GM19397 (cell line): ENCODE results near the gene EHD2.
"Not testable (repeated sequence)": the region's sequence is repeated elsewhere in the genome, so short reads cannot be mapped to it uniquely, and the experiment has no call there.

Experiments used
- ATAC-seq: cut with Tn5 transposase; IDR thresholded peaks from one replicate; pipeline ENCODE4 v1.9.1; 2021; ENCODE audit warnings: mild to moderate bottlenecking, moderate library complexity; ENCODE audit not compliant: unreplicated experiment

The EHD2 gene

DNA sequence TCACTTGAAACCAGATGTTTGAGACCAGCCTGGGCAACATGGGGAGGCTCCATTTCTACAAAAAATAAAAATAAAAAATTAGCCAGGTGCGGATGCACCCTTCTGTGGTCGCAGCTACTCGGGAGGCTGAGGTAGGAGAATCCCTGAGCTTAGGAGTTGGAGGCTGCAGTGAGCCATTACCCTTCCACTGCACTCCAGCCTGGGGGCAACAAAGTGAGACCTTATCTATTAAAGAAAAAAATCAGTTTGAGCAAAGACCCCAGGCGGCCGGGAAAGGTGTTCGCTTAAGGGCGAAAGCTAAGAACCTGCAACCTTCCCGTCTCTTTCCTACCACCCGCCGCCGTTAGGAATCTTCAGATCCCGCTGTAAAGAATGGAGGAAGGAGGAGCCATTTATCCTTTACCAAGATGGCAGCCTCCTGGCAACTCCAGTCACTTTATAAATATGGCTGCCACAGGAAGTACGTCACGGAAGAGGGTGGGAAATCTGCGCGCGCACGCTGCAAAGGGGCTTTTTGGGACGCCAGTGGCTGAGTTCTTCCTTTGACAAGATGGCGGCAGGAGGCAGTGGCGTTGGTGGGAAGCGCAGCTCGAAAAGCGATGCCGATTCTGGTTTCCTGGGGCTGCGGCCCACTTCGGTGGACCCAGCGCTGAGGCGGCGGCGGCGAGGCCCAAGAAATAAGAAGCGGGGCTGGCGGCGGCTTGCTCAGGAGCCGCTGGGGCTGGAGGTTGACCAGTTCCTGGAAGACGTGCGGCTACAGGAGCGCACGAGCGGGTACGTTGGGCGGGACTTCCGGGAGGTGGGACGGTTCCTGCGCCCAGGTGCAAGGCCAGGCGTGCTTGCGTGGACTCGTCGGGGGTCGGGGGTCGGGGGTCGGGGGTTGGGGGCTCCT, 32.0 kb downstream of the EHD2 start, which contains the start of gene NOP53:
Gene NOP53 (plus strand): TSS at position 537 of the 892 bp plus-strand sequence. CDS start 14 bp downstream, at position 551.
- peak; percentile 69 for ATAC-seq

- ATAC-seq: not testable (repeated sequence)
Observed at GRCh38 chr19:47746129-47746528, 32.9 kb downstream of the EHD2 start.

DNA sequence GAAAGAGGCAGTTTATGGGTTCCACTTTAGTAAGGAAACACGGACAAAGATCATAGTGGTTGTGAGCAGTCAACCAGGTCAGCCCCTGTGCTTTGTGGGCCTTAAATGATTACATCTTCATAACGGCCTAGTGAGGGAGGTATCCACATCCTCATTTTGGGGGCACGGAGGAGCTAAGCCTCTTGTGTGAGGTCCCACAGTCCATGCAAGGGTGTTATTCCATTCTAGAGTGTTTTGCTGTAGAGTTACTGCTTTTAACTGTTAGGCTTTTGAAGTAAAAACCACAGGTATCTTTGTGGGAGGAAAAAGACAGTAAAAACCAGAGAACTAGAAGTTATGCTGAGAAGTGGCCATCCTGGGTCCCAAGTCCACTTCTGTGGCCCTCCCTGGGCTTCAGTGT, 36.1 kb downstream of the EHD2 start:
- no peak for ATAC-seq

DNA sequence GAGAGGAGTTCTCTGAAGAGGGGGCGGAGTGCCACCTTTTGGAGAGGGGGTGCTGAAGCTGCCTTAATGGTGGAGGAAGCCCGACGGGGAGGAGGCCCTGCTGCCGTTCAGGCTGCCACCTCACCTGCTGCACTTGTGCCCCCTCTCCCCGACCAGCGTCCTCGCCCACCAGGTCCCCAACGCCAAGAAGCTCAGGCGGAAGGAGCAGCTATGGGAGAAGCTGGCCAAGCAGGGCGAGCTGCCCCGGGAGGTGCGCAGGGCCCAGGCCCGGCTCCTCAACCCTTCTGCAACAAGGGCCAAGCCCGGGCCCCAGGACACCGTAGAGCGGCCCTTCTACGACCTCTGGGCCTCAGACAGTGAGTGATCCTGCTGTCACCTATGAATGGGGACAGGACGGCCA, 37.5 kb downstream of the EHD2 start:
- ATAC-seq: no peak

GRCh38 chr19:47752440-47753211, 39.4 kb downstream of the EHD2 start:
- no peak for ATAC-seq

DNA sequence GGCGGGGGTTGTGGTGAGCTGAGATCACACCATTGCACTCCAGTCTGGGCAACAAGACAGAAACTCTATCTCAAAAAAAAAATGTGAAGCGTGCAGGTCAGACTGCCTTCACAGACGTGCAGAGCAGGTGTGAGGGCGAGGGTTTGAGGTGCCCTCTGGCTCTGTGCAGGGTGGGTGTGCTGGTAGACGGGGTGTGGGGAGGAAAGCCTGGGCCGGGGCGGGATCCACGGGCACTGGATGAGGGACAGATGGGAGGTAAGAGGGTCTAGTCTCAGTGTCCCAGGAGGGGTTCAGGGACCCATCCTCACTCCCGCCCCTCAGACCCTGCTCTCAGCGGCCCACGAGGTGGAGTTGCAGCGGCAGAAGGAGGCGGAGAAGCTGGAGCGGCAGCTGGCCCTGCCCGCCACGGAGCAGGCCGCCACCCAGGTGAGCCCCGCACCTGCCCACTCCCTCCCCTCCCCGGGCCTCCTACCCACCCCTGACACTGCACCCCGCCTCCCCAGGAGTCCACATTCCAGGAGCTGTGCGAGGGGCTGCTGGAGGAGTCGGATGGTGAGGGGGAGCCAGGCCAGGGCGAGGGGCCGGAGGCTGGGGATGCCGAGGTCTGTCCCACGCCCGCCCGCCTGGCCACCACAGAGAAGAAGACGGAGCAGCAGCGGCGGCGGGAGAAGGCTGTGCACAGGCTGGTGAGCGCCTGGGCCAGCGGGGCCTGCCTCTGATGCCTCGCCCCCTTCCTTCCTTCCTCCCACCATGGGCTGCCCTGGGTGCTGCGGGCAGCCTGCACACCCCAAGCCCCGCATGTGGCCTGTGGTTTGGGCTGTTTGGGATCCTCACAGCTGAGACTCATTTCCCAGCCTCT, 41.2 kb downstream of the EHD2 start:
- ATAC-seq: no peak

DNA sequence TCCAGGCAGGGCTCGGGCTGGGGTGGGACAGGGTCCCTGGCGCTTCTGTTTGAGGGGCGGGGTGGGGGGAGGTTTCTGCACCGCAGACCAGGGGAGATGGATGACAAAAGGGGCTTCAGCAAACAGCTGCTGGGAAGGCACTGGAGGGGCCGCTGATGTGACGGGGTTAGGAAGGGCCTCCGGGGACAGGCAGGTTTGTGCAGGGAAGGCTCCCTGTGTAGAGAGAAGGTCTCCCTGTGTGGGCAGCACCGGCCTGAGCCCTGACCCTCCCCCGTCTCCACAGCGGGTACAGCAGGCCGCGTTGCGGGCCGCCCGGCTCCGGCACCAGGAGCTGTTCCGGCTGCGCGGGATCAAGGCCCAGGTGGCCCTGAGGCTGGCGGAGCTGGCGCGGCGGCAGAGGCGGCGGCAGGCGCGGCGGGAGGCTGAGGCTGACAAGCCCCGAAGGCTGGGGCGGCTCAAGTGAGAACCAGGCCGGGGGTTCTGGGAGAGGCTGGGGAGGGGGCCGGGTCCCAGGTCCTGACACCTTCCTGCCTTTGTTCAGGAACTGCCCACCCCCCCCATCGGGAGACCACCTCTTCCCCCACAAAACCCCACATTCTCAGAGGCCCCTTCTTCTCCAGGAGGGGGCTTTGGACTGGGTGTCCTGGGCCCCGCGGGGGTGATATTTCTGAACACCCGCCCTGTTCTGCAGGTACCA, 42.0 kb downstream of the EHD2 start:
- no peak for ATAC-seq

- no peak for ATAC-seq
Observed at GRCh38 chr19:47755762-47756626, 42.8 kb downstream of the EHD2 start.

DNA sequence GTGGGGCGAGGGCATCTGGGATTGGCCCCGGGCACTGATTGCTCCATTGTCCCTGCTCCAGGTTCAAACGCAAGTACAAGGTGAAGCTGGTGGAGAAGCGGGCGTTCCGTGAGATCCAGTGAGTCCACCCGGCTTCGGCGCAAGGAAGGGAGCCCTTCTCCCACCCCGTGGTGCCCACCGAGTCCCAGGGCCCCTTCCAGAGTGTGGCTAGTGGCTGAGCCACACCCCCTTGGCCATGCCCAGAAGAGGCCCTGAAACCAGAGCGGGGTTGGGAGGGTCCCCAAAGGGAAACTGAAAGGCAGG, 43.4 kb downstream of the EHD2 start:
- ATAC-seq: no peak

DNA sequence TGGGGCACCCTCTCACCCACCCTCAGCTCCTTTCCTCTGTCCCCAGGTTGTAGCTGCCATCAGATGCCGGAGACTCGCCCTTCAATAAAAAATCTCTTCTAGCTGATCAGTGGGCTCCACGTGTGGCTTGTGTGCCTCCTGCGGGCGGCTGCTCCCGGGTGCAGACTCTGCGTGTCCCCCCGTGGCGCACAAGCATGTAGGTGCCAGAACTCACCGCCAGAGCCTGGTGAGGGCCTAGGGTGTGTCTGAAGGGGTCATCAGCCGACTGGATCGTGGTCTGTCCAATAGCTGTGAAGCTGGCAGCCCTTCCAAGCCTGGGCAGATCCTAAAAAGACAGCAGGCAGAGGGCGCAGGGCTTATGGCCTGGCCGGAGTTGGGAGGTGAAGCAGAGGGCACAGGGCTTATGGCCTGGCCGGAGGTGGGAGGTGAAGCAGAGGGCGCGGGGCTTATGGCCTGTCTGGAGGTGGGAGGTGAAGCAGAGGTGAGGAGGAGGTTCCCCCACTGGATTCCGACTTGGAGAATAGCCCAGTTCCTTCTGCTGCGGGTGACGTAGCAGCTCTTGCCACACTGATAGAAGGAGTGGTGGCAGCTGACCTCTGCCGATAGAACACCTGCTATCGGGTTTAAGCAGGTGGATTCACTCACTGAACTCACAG, 43.9 kb downstream of the EHD2 start:
- no peak for ATAC-seq

- no peak for ATAC-seq
Observed at GRCh38 chr19:47757617-47758442, 44.6 kb downstream of the EHD2 start.

DNA sequence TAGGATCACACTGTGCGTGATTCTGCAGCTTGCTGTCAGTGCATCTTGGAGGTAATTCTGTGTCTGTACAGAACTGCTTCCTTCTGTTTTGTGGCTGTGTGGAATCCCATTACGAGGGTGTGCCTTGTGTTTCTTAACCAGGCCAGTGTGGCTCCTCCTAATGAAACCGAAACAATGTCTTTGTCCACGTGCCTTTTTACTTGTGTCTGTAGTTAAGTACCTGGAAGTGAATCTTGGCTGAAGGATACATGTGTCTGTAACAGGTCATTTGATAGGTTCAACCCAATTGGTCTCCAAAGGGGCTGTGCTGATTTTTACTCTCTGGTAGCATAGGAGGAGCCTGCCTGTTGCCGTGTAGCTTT, 45.2 kb downstream of the EHD2 start:
- no peak for ATAC-seq

DNA sequence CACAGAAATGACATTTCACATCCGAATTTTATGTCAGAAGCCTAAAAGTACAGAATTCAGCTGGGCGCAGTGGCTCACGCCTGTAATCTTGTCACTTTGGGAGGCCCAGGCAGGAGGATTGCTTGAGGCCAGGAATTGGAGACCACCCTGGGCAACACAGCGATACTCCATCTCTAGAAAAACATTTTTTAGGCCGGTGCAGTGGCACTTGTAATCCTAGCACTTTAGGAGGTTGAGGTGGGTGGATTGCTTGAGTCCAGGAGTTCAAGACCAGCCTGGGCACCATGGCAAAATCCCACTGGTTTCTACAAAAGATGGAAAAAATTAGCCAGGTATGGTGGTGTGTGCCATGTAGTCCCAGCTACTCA, 47.4 kb downstream of the EHD2 start:
- ATAC-seq: no peak

DNA sequence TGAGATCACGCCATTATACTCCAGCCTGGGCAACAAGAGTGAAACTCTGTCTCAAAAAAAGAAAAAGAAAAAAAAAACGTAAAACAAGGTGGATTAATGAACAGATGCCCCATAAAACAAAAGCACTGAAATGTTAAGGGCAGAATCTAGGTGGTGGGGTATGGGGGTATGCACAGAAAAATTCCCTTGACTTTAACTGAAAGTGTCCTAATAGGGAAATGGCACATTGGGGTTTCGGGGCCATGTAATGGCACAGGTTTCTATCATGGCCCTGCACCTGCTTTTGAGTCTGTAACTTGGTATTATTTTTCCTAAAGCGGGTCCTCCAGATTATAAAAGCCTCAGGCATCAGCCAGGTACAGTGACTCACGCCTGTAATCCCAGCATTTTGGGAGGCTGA, 48.3 kb downstream of the EHD2 start:
- no peak for ATAC-seq

DNA sequence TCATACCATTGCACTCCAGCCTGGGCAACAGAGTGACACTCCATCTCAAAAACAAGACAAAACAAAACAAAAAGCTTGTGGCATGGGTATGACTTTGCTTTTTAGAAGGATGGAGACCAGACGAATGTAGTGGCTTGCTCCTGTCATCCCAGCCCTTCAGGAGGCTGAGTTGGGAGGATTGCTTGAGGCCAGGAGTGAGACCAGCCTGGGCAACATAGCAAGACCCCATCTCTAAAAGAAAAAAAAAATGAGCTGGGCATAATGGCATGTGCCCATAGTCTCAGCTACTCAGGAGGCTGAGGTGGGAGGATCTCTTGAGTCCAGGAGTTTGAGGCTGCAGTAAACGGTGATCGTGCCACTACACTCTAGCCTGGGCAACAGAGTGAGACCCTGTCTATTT, 48.9 kb downstream of the EHD2 start:
- no peak for ATAC-seq

GRCh38 chr19:47762615-47763308, 49.5 kb downstream of the EHD2 start:
- ATAC-seq: no peak

DNA sequence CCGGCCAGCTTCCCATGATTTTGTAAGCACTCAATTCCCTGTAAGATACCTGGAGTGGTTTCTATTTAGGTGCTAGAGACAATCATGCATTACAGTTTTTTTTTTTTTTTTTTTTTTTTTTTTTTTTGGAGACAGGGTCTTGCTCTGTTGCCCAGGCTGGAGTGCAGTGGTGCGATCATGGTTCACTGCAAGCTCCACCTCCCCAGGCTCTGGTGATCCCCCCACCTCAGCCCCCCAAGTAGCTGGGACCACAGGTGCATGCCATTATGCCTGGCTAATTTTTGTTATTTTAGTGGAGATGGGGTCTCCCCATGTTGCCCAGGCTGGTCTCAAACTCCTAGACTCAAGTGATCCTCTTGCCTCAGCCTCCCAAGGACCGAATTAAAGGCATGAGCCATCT, 51.5 kb downstream of the EHD2 start:
- not testable (repeated sequence) for ATAC-seq
